H1 (cell line): ENCODE results near the gene ZFP3. TPM values are rescaled to one million over a fixed set of nuclear protein-coding genes. Genes with fewer than 3 reads are reported as not detected.

Source experiments
- CHD7 ChIP-seq: fragments of 300-600 bp; sonication (generic); IDR thresholded peaks from 2 replicates; pipeline ENCODE4 v1.7.1; 2012; ENCODE audit warnings: low read length, moderate library complexity, mild to moderate bottlenecking, inconsistent platforms; ENCODE audit not compliant: insufficient replicate concordance
- E2F6 ChIP-seq: IDR thresholded peaks from 2 replicates; pipeline ENCODE4 v1.6.1; 2012; ENCODE audit warnings: inconsistent platforms
- TEAD4 ChIP-seq: IDR thresholded peaks from 2 replicates; pipeline ENCODE4 v1.6.1; 2012; ENCODE audit warnings: low read depth, low read length, inconsistent platforms, mixed read lengths
- polyA plus RNA-seq, 7 experiments: library from polyadenylated mRNA; depleted of rRNA in 3 of 7; stranded (reverse) in 5 of 7; unstranded in 2 of 7; fragments of >200 nt in 5 of 7; fragments of 200-250 nt in 2 of 7; gene quantifications; 1 replicate in 5 of 7; 2 replicates in 1 of 7; 4 replicates in 1 of 7; pipeline versions ENCODE4 v1.2.1 to v1.2.3, GENCODE V29; 2011 to 2013; ENCODE audit warnings: missing spikeins in 2 of 7, mixed read lengths in 2 of 7
- total RNA-seq: library from RNA; stranded (reverse); fragmentation: NEBNext Ultra II Directional; extraction: Animal tissue kit (Norgen Biotek cat#: 25700); gene quantifications from 2 replicates; pipeline ENCODE4 v1.2.1, GENCODE V29; 2021

The ZFP3 gene
- total and polyA plus RNA-seq, 2 of the 8 experiments (the other 6 are each of a cell fraction or from before 2014, with no cell fraction given), result 0.15 to 0.44 TPM

GRCh38 chr17:5123343-5124124, 45.3 kb downstream of the ZFP3 start (continued):
- no peak for TF ChIP-seq TEAD4
- TF ChIP-seq CHD7, result no peak
- 0 out of 2 replicates have a peak, but pooled peaks have one; percentile 44 for TF ChIP-seq E2F6
